ENCODE data around the gene UBR3.

DNA sequence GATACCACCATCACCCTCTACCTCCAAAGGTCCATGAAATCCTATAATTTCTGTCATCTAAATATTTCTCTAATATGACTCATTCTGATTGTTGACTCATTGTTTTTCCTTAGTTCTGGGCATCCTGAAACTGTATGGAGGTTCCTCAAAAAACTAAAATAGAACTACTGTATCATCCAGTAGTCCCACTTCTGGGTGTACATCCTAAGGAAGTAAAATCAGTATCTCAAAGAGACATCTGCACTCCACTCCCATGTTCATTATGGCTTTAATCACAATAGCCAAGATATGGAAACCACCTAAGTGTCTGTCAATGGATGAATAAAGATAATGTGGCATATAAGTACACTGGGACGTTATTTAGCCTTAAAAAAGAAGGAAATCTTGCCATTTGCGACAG lies 224.9 kb downstream of the UBR3 start:
- no peak for TF ChIP-seq GATA2 (IDR thresholded peaks at IDR 0.05; ENCODE audit: low read depth, low read length)
- no peak for TF ChIP-seq GATA3 (IDR thresholded peaks at IDR 0.05; ENCODE audit: low read depth, low read length)

All from SH-SY5Y (cell line).